HG03342 (cell line): Measurements from ENCODE around the gene PCYT1A.
A peak's percentile ranks its signal among the peaks of the same experiment; 100 is the strongest.
"Not testable (repeated sequence)": the region's sequence is repeated elsewhere in the genome, so short reads cannot be mapped to it uniquely, and the experiment has no call there.

Experiments
- ATAC-seq: cut with Tn5 transposase; IDR thresholded peaks from one replicate; pipeline ENCODE4 v1.9.1; 2021; ENCODE audit warnings: mild to moderate bottlenecking, moderate library complexity; ENCODE audit not compliant: unreplicated experiment

The PCYT1A gene

DNA sequence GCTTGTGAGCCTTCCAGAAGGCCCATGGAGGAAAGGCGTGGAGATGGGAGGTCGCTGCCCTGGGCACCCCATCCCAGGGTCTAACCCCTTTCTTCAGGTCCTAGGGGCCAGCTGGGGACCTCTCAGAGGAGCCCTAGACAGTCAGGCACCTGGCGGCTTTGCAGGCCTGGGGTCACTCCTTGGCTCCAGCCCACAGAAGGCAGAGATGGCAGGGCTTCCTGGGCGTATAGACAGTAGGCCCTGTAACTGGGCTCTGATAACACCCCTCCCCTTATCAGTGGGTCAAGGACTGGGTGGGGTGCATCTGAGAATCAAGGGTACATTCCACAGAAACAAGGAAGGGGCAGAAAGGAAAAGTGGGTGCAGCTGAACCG lies 93.0 kb downstream of the PCYT1A start:
- ATAC-seq: no peak

DNA sequence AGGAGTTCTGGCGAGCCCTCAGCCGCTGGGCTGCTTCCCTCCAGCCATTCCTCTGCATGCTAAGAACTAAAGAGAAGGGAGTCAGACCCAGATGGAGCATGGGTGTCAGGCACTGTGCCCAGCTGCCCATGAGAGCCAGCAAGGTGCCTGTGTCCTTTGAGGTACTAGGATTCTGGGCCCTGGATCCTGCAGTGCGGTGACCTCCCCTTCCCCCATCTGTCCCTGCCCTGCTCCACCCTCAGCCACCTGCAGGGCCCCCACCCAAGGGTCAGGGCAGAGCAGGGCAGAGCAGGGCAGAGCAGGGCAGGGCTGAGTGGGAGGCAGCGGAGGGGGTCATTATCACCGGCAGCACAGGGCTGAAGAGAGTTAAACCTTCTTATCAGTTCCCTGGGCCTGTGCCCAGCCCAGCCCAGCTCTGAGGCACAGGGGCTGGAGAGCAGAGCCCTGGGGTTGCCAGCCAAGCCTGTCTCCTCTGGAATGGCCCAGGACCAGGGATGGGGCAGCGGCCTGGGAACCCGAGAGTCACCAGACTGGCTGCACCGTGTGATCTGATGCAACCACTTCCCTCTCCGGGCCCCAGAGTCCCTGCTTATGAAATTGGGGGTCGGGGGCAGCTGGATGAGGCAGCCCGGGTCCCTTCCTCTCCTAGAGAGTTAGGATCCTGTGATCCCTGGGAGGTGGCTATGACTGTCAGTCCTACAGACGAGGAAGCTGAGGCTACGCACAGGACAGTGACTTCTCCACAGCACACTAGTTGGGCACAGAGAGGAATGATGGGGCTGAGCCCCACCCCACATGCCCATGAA lies 93.6 kb downstream of the PCYT1A start:
- ATAC-seq: no peak

DNA sequence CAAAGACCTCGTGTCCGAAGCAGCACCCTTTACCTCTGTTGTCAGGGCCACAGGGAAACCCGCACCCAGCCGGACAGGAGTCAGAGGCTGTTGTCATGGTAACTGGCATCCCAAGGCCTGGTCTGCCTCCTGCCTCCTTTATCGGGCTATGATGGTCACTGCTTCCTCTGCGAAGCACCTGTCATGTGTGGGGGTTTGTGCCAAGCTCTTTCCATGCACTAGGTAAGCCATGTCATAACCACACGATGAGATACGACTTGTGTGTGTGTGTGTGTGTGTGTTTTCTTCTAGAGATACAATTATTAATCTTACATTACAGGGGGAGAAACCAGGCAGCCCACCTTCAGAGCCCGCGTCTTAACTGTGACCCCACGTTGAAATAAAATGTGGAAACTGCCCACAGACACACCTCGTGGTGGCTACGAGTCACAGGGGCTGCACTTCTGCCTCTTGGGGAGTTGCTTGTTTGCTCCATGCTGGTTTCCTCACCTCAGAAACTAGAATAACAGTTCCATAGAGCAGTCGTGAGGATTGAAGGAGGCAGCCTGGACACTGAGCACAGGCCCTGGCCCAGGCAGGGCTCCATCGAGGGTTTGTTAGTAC lies 94.3 kb downstream of the PCYT1A start:
- ATAC-seq: no peak

DNA sequence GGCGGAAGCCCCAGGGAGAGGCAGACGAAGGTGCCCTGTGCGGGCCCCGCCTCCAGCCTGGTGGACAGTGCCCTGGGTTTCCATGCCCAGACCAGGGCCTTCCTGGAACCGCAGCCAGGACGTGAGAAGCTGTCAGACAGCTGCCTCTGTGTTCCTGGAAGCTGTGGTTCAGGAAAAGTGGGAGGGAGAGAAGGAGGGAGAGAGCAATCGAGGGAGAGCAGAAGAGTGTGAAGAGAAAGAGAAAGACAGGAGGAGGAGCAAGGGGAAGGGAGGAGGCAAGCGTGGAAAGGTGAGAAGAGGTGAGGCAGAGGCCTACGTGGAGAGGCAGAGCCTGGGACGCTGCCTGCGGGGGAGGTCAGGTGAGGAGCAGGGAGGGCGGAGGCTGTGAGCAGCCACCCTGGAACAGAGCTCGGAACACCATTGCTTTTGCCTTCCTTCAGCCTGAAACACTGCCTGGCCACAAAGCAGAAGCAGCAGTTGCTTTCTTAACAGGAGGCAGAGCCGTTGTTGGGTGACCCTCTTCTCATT lies 94.9 kb downstream of the PCYT1A start:
- no peak for ATAC-seq

DNA sequence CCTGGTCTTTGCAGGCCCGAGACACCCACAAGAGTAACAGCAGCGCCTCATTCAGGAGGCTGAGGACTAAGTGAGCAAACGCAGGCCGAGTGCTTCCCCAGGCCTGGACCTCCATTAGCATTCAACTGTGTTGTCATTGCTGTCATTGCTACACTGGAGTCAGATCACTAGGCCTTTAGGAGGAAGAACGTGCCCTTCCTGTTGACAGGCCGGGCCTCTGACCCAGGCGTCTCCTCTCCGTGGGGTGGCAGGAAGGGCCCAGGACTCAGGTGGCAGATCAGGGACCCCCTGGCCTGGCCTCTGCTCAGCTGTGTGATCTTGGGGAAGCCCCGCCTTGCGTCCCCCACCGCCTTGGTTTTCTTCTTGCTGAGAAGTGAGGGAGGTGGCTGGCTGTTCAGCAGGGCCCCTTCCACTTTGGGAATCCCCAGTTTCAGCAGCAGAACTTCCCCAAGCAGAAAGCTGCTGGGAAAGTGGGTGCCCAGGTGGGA lies 95.4 kb downstream of the PCYT1A start:
- ATAC-seq: peak; percentile 45

DNA sequence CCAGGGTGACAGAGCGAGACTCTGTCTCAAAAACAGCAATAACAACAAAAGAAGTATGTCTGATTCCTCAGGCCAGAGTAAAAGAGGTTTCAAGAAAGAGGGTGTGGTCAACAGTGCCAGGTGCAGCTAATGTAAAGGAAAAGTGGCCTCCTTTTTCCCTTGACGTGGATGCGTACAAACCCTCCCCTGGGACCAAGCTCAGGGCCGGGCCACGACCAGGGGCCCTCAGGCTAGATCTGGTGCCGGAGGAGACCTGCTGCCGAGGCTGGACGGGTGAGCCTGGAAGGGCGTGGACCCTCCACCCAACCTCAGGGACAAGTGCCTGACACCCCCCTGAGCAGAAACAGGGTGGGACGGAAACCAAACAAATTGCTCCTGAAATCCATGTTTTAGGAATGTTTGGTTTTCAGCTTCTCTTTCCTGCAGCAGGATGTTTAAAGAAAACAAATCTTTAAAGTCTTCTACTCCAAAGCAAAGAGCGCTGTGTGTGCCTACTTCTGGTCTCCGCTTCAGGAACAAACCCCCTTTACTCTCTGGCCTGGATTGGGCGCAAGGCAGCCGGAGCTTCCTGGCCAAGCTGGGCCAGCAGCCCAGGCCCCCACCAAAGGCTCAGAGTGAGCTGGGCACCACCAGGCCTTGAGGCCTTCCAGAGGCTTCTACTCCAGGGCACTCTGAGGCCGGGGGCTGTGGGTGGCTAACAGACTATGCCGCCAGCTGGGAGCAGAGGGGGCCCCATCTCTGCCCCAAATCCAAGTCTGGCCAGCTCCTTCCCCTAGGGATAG lies 97.8 kb downstream of the PCYT1A start:
- no peak for ATAC-seq

DNA sequence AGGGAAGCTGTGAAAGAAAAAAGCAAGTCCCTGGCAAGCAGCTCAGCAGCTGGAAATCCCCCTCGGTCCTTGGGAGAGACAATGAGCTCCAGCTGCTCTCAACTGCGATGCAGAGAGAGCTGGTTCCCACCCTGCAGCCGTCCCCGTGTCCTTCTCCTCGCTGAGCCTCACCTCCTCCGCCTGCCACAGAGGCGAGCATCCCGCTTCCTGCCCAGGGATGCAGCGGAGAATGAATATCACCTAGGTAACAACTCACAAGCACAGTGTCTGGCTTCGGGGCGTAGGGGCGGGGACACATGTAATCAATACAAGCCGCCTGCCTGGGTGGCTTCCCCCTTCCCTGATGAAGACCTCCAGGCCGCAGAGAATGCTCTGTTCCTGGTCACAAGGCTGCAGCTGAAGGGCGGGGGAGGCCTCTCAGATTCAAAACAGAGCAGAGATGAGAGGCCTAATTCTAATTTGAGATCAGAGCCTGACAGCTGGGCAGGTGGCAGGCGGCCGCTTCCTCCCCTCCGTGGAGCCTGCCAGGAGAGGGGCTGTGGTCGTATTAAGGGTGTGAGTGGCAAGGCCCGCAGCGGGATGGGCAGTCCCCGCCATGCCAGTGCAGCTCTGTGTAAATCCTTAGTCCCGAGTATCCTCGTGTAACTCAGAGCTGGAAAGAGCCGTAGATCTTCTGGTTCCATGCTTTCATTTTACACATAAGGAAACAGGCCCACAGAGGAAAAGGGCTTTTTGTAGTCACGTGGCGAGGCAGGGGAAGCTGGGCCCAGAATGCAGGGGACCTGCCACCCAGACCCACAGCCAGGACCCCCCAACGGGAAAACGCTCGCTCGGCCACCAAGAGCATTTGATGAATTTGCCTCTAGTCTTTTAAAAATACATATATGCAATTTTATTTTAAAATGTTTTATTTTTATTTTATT lies 100.6 kb downstream of the PCYT1A start:
- peak; percentile 38 for ATAC-seq

DNA sequence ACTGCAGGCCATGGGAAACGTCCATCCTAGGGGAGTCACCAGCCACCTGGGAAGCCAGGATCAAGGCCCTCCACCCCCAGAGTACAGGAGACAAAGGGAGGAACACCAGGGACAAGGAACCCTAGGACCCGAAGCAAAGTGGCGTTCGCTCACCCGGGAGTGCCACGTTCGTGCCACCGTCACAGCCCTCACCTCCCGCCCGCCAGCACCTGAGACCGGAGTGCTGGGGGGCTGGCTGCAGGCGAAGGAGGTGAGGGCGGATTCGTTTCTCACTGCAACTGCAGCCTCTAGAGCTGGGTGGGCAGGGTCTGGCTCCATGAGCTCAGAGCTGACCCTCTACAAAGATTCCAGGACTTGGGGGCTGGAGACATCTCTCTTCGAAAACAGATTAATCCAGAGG lies 102.6 kb downstream of the PCYT1A start:
- ATAC-seq: no peak

DNA sequence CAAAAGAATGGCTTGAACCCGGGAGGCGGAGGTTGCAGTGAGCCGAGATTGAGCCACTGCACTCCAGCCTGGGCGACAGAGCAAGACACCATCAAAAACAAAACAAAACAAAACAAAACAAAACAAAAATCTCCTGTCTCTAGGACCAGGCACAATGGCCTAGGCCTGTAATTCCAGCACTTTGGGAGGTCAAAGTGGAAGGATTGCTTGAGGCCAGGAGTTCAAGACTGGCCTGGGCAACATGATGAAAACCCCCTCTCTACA lies 103.4 kb downstream of the PCYT1A start:
- not testable (repeated sequence) for ATAC-seq

DNA sequence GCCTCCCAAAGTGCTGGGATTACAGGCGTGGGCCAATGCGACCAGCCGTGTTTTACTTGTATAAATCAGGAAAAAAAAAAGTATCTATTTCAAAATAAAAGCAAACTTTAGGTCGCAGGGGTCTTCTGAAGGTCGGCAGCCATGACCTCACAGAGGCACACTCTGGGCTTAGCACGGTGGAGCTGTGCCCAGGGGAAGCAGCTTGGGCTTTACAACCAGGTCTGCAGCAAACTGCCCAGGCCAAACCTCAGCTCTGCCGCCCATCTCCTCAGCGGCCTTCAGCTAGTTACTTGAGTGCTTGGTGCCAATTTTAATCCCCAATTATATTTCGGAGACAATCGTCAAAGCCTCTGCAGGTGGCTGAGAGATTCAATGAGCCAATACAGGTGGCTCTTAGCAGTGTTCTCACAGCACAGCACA lies 106.4 kb downstream of the PCYT1A start:
- no peak for ATAC-seq

DNA sequence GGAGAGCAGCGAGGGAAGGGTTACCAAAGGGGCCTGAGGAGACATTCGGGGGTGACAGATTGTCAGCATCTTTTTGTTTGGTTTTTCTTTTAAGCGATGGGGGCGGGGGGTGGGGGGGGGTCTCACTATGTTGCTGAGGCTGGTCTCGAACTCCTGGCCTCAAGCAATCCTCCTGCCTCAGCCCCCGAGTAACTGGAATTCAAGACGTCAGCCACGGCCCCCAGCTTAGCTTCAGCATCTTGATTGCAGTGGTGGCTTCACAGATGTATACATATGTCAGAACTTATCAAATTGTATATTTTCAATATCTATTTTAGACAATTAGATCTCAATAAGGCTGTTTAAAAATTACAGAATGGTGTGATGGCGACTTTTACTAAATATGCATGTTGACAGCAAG lies 107.2 kb downstream of the PCYT1A start:
- no peak for ATAC-seq
